Adrenal gland (tissue), 5 donors: Measurements from ENCODE around the gene TLX1.

Experiments
- CTCF ChIP-seq, 6 experiments: fragments of 450-650 bp in 4 of 6; fragments of 200-600 bp in 2 of 6; sonication (generic) in 1 of 6; IDR thresholded peaks; 1 replicate in 5 of 6; 2 replicates in 1 of 6; pipeline versions ENCODE4 v1.5.1 to v1.8.0; 2016 to 2021; ENCODE audit warnings: antibody characterized with exemption in 6 of 6, mild to moderate bottlenecking in 2 of 6, moderate library complexity in 1 of 6
- POLR2A ChIP-seq, 2 donors: fragments of 450-650 bp; IDR thresholded peaks; one replicate each; pipeline ENCODE4 v1.6.1; 2017; ENCODE audit warnings: antibody characterized with exemption in 2 of 2, mild to moderate bottlenecking in 2 of 2, moderate library complexity in 1 of 2
- donor health status: DM: no; HTN: no; CAD: no.

DNA sequence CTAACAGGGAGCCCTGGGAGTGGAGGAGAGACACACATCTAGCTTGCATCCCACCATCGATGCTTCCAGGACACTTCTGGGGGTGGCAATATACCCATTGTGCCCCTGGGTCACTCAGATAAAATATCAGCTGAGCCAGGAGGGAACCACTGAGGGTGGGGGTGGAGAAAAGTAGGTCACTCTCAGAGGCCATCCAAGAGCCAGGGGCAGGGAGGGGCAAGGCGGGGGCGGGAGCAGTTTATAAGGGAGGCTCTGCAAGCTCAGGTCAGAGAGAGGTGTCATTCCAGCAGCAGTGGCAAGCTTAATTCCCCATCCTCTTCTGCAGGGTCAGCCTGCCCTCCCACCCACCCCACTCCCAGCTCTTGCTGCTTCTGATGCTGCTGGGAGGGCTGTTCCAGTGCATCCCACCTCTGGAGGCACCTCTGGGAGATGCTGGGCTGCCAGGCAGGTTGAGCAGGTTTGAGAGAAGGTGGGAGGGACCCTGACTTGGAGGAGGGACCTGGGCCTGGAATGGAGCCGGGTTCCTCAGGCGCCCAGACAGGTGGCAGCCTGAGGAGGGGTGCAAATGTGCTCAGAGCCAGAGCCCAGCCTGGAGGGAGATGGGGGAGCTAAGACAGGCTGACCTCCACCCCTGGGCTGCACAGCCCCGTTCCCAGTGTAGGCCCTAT lies 20.1 kb upstream of the TLX1 start:
- TF ChIP-seq CTCF (IDR thresholded peaks at IDR 0.05) (no peak), POLR2A (IDR thresholded peaks at IDR 0.05) (no peak)
